Natural killer cell (primary cell): ENCODE measurements around the gene ATP5MG. TPM values are rescaled to one million over a fixed set of nuclear protein-coding genes. Genes with fewer than 3 reads are reported as not detected.
A peak's percentile ranks its signal among the peaks of the same experiment; 100 is the strongest.

Source experiments
- ATAC-seq, 3 donors: fragments of 150-1000 bp in 2 of 3; fragments of 200-7000 bp in 1 of 3; cut with Tn5 transposase; 1 replicate in 1 of 3; 2 replicates in 2 of 3; pipeline ENCODE4 v1.10.0; 2021; ENCODE audit warnings: mild to moderate bottlenecking in 2 of 3, moderate library complexity in 2 of 3
- DNase-seq, 2 donors: peaks; one replicate each; pipeline versions ENCODE4 v3.0.0 to v3.0.0-alpha.2; 2013 to 2021; ENCODE audit warnings: mixed read lengths in 1 of 2
- H3K27ac ChIP-seq: one replicate; pipeline ENCODE4 v1.5.1; 2013; ENCODE audit warnings: mild to moderate bottlenecking, low read length
- H3K27me3 ChIP-seq: one replicate; pipeline ENCODE4 v1.6.1; 2013; ENCODE audit warnings: low read length; ENCODE audit not compliant: control insufficient read depth, insufficient read depth
- H3K36me3 ChIP-seq: one replicate; pipeline ENCODE4 v1.6.1; 2013; ENCODE audit warnings: low read length; ENCODE audit not compliant: control insufficient read depth, insufficient read depth
- H3K4me1 ChIP-seq: one replicate; pipeline ENCODE4 v1.6.1; 2013; ENCODE audit warnings: low read length; ENCODE audit not compliant: control insufficient read depth, insufficient read depth
- H3K4me3 ChIP-seq: one replicate; pipeline ENCODE4 v1.5.1; 2013; ENCODE audit warnings: low read length
- H3K9me3 ChIP-seq: one replicate; pipeline ENCODE4 v1.6.1; 2013; ENCODE audit warnings: low read length; ENCODE audit not compliant: control insufficient read depth, insufficient read depth
- H3K27ac Mint-ChIP-seq, 2 donors: one replicate each; pipeline ENCODE4 v1.8.0; 2022; ENCODE audit warnings: mild to moderate bottlenecking in 2 of 2, mixed read lengths in 2 of 2, moderate library complexity in 1 of 2
- H3K27me3 Mint-ChIP-seq, 2 donors: one replicate each; pipeline ENCODE4 v1.8.0; 2022; ENCODE audit warnings: low read depth in 2 of 2, mixed read lengths in 2 of 2
- H3K36me3 Mint-ChIP-seq: one replicate; pipeline ENCODE4 v1.8.0; 2022; ENCODE audit warnings: mixed read lengths
- H3K4me1 Mint-ChIP-seq, 2 donors: one replicate each; pipeline ENCODE4 v1.8.0; 2022; ENCODE audit warnings: mixed read lengths in 2 of 2
- H3K4me3 Mint-ChIP-seq: one replicate; pipeline ENCODE4 v1.8.0; 2022; ENCODE audit warnings: mild to moderate bottlenecking, moderate library complexity, mixed read lengths
- H3K9me3 Mint-ChIP-seq, 2 donors: one replicate each; pipeline ENCODE4 v1.8.0; 2022; ENCODE audit warnings: mixed read lengths in 2 of 2
- CTCF ChIP-seq: fragments of 200-600 bp; IDR thresholded peaks from one replicate; pipeline ENCODE4 v1.8.0; 2022; ENCODE audit warnings: antibody characterized with exemption
- WGBS: methylation state at CpG from one replicate; pipeline ENCODE4 v1.1.7; 2013; ENCODE audit warnings: missing lambda C conversion rate; ENCODE audit not compliant: insufficient coverage; 5-methylcytosine and 5-hydroxymethylcytosine counted together
- intact Hi-C: fragments of 100-400 bp; cut with micrococcal nuclease; formaldehyde crosslinking; loops from one replicate; pipeline ENCODE4 v1.14.2; 2022
- total RNA-seq, 4 donors: library from RNA; stranded (reverse); fragments of 120-200 nt in 1 of 4; gene quantifications; one replicate each; pipeline versions ENCODE4 v1.2.3 to v1.2.4, GENCODE V29; 2013 to 2022

ATP5MG gene
- total RNA-seq, 3 donors from 2014 or later (not counting 1 experiment from before 2014, with no cell fraction given): 90.3 to 135 (median 107) TPM

- no peaks in the 10 kb centered on the region for H3K27me3 Mint-ChIP-seq
- Histone ChIP-seq H3K27ac (no peak overlapping the region), H3K9me3 (no peaks in the 10 kb centered on the region), H3K27me3 (no peaks in the 10 kb centered on the region), H3K4me3 (no peak overlapping the region), H3K36me3 (peaks cover 31% of the 10 kb centered on the region), H3K4me1 (no peaks in the 10 kb centered on the region)
- no peak overlapping the region for H3K4me3 Mint-ChIP-seq
- WGBS: 93% methylated on average over 5 of the region's 7 CpGs
- no peak for ATAC-seq
- no peak for DNase-seq
- peaks cover 20% of the 10 kb centered on the region in 2 donors for H3K4me1 Mint-ChIP-seq
- intact Hi-C loops: no loop called here
- TF ChIP-seq CTCF: no peak
- no peaks in the 10 kb centered on the region for H3K36me3 Mint-ChIP-seq
- H3K27ac Mint-ChIP-seq: peak overlapping the region; percentile 25 to 35
- no peaks in the 10 kb centered on the region for H3K9me3 Mint-ChIP-seq
Measured at GRCh38 chr11:118410055-118410745, 8.8 kb downstream of the ATP5MG start.

- ATAC-seq (no peak), DNase-seq (no peak)
- Histone ChIP-seq H3K4me1 (no peaks in the 10 kb centered on the region), H3K36me3 (peaks cover 29% of the 10 kb centered on the region), H3K27me3 (no peaks in the 10 kb centered on the region), H3K27ac (no peak overlapping the region), H3K4me3 (no peak overlapping the region), H3K9me3 (no peaks in the 10 kb centered on the region)
- Mint-ChIP-seq H3K9me3 (no peaks in the 10 kb centered on the region), H3K27ac (no peak overlapping the region), H3K36me3 (no peaks in the 10 kb centered on the region), H3K4me3 (no peak overlapping the region), H3K27me3 (no peaks in the 10 kb centered on the region), H3K4me1 (peaks cover 11 to 15% of the 10 kb centered on the region in 2 donors)
- no peak for TF ChIP-seq CTCF
- intact Hi-C loops: no loop called here
- WGBS: 80% methylated on average over 4 of the region's 4 CpGs
Measured at GRCh38 chr11:118411530-118411929, 10.1 kb downstream of the ATP5MG start.

GRCh38 chr11:118412921-118413320 lies 11.5 kb downstream of the ATP5MG start:
- ATAC-seq: no peak

More at GRCh38 chr11:118412921-118413320, 11.5 kb downstream of the ATP5MG start:
- DNase-seq: no peak
- Histone ChIP-seq H3K4me1 (no peaks in the 10 kb centered on the region), H3K4me3 (no peak overlapping the region), H3K36me3 (peaks cover 18% of the 10 kb centered on the region), H3K27ac (no peak overlapping the region), H3K27me3 (no peaks in the 10 kb centered on the region), H3K9me3 (no peaks in the 10 kb centered on the region)
- Mint-ChIP-seq H3K4me1 (peaks cover 10% of the 10 kb centered on the region in 2 donors), H3K27ac (no peak overlapping the region), H3K4me3 (no peak overlapping the region), H3K36me3 (no peaks in the 10 kb centered on the region), H3K27me3 (no peaks in the 10 kb centered on the region), H3K9me3 (no peaks in the 10 kb centered on the region)
- WGBS: 94% methylated on average over 1 of the region's 1 CpG
- TF ChIP-seq CTCF: no peak
- intact Hi-C loops: no loop called here
